ENCODE data around the gene ARL15. TPM values are rescaled to one million over a fixed set of nuclear protein-coding genes. Genes with fewer than 3 reads are reported as not detected.

ARL15 gene
- total RNA-seq, 1 donor from 2014 or later: 14.0 TPM

DNA sequence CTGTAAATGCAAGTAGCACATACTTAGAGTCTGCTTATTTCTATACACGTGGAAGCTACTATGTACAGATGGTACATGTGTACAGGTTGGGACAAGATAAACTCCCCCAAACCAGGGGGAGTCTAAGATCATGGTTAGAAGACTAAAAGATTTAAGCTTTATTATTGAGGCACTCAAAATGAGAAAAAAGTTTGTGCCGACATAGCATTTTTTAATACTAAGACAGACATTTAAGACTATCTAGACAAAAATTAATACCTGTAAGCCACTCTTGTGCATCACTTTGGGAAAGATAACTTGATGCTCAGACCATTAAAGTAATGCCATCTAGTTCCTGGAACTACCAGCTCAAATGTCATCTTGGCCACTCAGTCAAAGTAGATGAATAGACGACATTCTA is 279.4 kb downstream of the ARL15 start:
- Mint-ChIP-seq H3K9me3 (ENCODE audit: low read depth) (no peaks in the 10 kb centered on the region), H3K36me3 (ENCODE audit: low read depth) (no peaks in the 10 kb centered on the region), H3K4me3 (ENCODE audit: unreplicated experiment) (no peak overlapping the region), H3K4me1 (ENCODE audit: low read depth) (no peaks in the 10 kb centered on the region), H3K27me3 (ENCODE audit: low read depth) (no peaks in the 10 kb centered on the region), H3K27ac (ENCODE audit: unreplicated experiment) (no peak overlapping the region)
- no peak for TF ChIP-seq CTCF (IDR thresholded peaks at IDR 0.05)
- no peak for DNase-seq (ENCODE audit: low spot score)

- peaks cover 2% of the 10 kb centered on the region for H3K9me3 Mint-ChIP-seq (ENCODE audit: low read depth)
- H3K4me1 Mint-ChIP-seq (ENCODE audit: low read depth): peaks cover 38% of the 10 kb centered on the region
- DNase-seq (ENCODE audit: low spot score): no peak
- no peak for TF ChIP-seq CTCF (IDR thresholded peaks at IDR 0.05)
- H3K36me3 Mint-ChIP-seq (ENCODE audit: low read depth): no peaks in the 10 kb centered on the region
- no peak overlapping the region for H3K4me3 Mint-ChIP-seq (ENCODE audit: unreplicated experiment)
- no peaks in the 10 kb centered on the region for H3K27me3 Mint-ChIP-seq (ENCODE audit: low read depth)
- H3K27ac Mint-ChIP-seq (ENCODE audit: unreplicated experiment): no peak overlapping the region
Observed at GRCh38 chr5:54024466-54024865, 285.9 kb downstream of the ARL15 start.

GRCh38 chr5:54022223-54022622 is 288.1 kb downstream of the ARL15 start:
- Mint-ChIP-seq H3K9me3 (ENCODE audit: low read depth) (peaks cover 2% of the 10 kb centered on the region), H3K36me3 (ENCODE audit: low read depth) (no peaks in the 10 kb centered on the region), H3K4me1 (ENCODE audit: low read depth) (peaks cover 39% of the 10 kb centered on the region), H3K27me3 (ENCODE audit: low read depth) (no peaks in the 10 kb centered on the region), H3K27ac (ENCODE audit: unreplicated experiment) (peak overlapping the region; percentile 89), H3K4me3 (ENCODE audit: unreplicated experiment) (peak overlapping the region; percentile 46)
- no peak for TF ChIP-seq CTCF (IDR thresholded peaks at IDR 0.05)
- DNase-seq (ENCODE audit: low spot score): no peak

DNA sequence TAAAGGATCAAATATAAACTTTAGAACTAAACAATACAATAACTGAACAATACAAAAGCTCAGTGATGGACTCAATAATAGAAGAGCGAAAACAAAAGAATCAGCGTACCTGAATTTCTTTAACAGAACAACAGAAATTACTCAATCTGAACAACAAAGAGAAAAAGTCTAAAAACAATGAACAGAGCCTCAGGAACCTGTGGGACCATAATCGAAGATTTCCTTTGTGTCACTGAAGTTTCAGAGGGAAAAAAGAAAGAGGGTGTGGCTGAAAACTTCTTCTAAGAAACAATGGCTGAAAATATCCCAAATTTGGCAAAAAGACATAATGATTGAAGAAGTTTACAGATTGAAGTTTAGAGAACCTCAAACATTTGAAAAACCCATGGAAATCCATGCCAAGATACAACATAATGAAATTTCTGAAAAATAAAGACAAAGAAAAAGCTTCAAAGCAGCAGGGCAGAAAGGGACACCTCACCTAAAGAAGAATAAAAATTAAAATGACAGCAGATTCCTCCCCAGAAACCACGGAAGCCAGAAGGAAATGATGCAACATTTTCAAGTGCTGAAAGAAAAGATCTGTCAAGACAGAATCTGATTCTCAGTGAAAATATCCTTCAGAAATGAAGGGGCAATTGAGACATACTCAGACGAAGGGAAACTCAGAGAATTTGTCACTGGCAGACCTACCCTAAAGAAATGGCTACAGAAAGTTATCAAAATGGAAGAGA is 288.8 kb downstream of the ARL15 start:
- Mint-ChIP-seq H3K36me3 (ENCODE audit: low read depth) (no peaks in the 10 kb centered on the region), H3K27me3 (ENCODE audit: low read depth) (no peaks in the 10 kb centered on the region), H3K4me1 (ENCODE audit: low read depth) (peaks cover 39% of the 10 kb centered on the region), H3K27ac (ENCODE audit: unreplicated experiment) (peak overlapping the region; percentile 89), H3K9me3 (ENCODE audit: low read depth) (peaks cover 2% of the 10 kb centered on the region), H3K4me3 (ENCODE audit: unreplicated experiment) (peak overlapping the region; percentile 46)
- no peak for TF ChIP-seq CTCF (IDR thresholded peaks at IDR 0.05)
- no peak for DNase-seq (ENCODE audit: low spot score)

GRCh38 chr5:54018438-54018837 is 291.9 kb downstream of the ARL15 start:
- Mint-ChIP-seq H3K4me3 (ENCODE audit: unreplicated experiment) (no peak overlapping the region), H3K27ac (ENCODE audit: unreplicated experiment) (no peak overlapping the region), H3K9me3 (ENCODE audit: low read depth) (peaks cover 12% of the 10 kb centered on the region), H3K27me3 (ENCODE audit: low read depth) (no peaks in the 10 kb centered on the region), H3K36me3 (ENCODE audit: low read depth) (peaks cover 7% of the 10 kb centered on the region), H3K4me1 (ENCODE audit: low read depth) (peaks cover 24% of the 10 kb centered on the region)
- TF ChIP-seq CTCF (IDR thresholded peaks at IDR 0.05): no peak
- DNase-seq (ENCODE audit: low spot score): no peak

All from chondrocyte (in vitro differentiated cells).